Smooth muscle cell (in vitro differentiated cells): Measurements from ENCODE around the gene ZNF41. TPM values are rescaled to one million over a fixed set of nuclear protein-coding genes. Genes with fewer than 3 reads are reported as not detected.

ENCODE experiments used
- DNase-seq: peaks from one replicate; lab custom pipeline; 2025; ENCODE audit not compliant: unreplicated experiment; lab: John Stamatoyannopoulos, UW
- H2AFZ ChIP-seq: fragments of 200-600 bp; sonication (generic); 2 replicates; pipeline ENCODE4 v1.6.0; 2016; ENCODE audit warnings: antibody characterized with exemption, low read depth, mild to moderate bottlenecking
- H3F3A ChIP-seq: fragments of 200-600 bp; sonication (generic); 2 replicates; pipeline ENCODE4 v1.6.0; 2017; ENCODE audit warnings: antibody characterized with exemption, low read depth
- H3K27ac ChIP-seq: fragments of 200-600 bp; sonication (generic); 2 replicates; pipeline ENCODE4 v1.5.1; 2016; ENCODE audit warnings: low read depth, mild to moderate bottlenecking
- H3K27me3 ChIP-seq: fragments of 200-600 bp; sonication (generic); 2 replicates; pipeline ENCODE4 v1.6.1; 2016; ENCODE audit warnings: low read depth, mild to moderate bottlenecking
- H3K36me3 ChIP-seq: fragments of 200-600 bp; sonication (generic); 2 replicates; pipeline ENCODE4 v1.5.1; 2016; ENCODE audit warnings: low read depth
- H3K4me1 ChIP-seq: fragments of 200-600 bp; sonication (generic); 2 replicates; pipeline ENCODE4 v1.5.1; 2016; ENCODE audit warnings: low read depth
- H3K4me2 ChIP-seq: fragments of 200-600 bp; sonication (generic); 2 replicates; pipeline ENCODE4 v1.6.0; 2016; ENCODE audit warnings: mild to moderate bottlenecking
- H3K4me3 ChIP-seq: fragments of 200-600 bp; sonication (generic); 2 replicates; pipeline ENCODE4 v1.5.1; 2016; ENCODE audit warnings: mild to moderate bottlenecking
- H3K79me2 ChIP-seq: fragments of 200-600 bp; sonication (generic); 2 replicates; pipeline ENCODE4 v1.6.0; 2016; ENCODE audit warnings: low read depth, mild to moderate bottlenecking
- H3K9ac ChIP-seq: fragments of 200-600 bp; sonication (generic); 2 replicates; pipeline ENCODE4 v1.6.0; 2016; ENCODE audit warnings: low read depth
- H3K9me3 ChIP-seq: fragments of 200-600 bp; sonication (generic); replicated peaks from 2 replicates; pipeline ENCODE4 v1.5.1; 2016; ENCODE audit warnings: low read depth
- H4K20me1 ChIP-seq: fragments of 200-600 bp; sonication (generic); 2 replicates; pipeline ENCODE4 v1.6.0; 2016; ENCODE audit warnings: low read depth
- WGBS: methylation state at CpG from one replicate; pipeline ENCODE4 v1.1.7; 2016; ENCODE audit warnings: low lambda C conversion rate; 5-methylcytosine and 5-hydroxymethylcytosine counted together
- polyA plus RNA-seq: library from polyadenylated mRNA; unstranded; fragments of >200 nt; fragmentation: Nextera tagmentation; extraction: Ambion mirVana; gene quantifications from 2 replicates; pipeline ENCODE4 v1.2.1, GENCODE V29; 2016
- total RNA-seq: library from RNA; depleted of rRNA; stranded (reverse); fragments of >200 nt; gene quantifications from 2 replicates; pipeline ENCODE4 v1.2.3, GENCODE V29; 2014
- TF ChIP-seq, protein P1 (sequence below): fragments of 200-600 bp; sonication (generic); IDR thresholded peaks from 2 replicates; pipeline ENCODE4 v1.5.1; 2017; ENCODE audit warnings: borderline replicate concordance, mild to moderate bottlenecking, antibody characterized with exemption; ENCODE audit not compliant: insufficient read depth, poor library complexity, severe bottlenecking

The ZNF41 gene
- total and polyA plus RNA-seq, 2 experiments from 2014 or later, result 4.6 TPM

GRCh38 chrX:47446431-47446830 is 36.6 kb downstream of the ZNF41 start:
- Histone ChIP-seq H3F3A (no peaks in the 10 kb centered on the region), H3K36me3 (peaks cover 16% of the 10 kb centered on the region), H2AFZ (no peak overlapping the region), H3K4me2 (no peak overlapping the region), H3K27me3 (no peaks in the 10 kb centered on the region), H3K4me3 (no peak overlapping the region), H3K9ac (no peak overlapping the region), H3K4me1 (no peaks in the 10 kb centered on the region), H3K79me2 (no peaks in the 10 kb centered on the region), H4K20me1 (no peaks in the 10 kb centered on the region), H3K27ac (no peak overlapping the region), H3K9me3 (peaks cover 47% of the 10 kb centered on the region)
- DNase-seq, result no peak
- WGBS, result 74% methylated on average over 2 of the region's 2 CpGs
- TF ChIP-seq, protein P1, sequence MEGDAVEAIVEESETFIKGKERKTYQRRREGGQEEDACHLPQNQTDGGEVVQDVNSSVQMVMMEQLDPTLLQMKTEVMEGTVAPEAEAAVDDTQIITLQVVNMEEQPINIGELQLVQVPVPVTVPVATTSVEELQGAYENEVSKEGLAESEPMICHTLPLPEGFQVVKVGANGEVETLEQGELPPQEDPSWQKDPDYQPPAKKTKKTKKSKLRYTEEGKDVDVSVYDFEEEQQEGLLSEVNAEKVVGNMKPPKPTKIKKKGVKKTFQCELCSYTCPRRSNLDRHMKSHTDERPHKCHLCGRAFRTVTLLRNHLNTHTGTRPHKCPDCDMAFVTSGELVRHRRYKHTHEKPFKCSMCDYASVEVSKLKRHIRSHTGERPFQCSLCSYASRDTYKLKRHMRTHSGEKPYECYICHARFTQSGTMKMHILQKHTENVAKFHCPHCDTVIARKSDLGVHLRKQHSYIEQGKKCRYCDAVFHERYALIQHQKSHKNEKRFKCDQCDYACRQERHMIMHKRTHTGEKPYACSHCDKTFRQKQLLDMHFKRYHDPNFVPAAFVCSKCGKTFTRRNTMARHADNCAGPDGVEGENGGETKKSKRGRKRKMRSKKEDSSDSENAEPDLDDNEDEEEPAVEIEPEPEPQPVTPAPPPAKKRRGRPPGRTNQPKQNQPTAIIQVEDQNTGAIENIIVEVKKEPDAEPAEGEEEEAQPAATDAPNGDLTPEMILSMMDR, result no peak

DNA sequence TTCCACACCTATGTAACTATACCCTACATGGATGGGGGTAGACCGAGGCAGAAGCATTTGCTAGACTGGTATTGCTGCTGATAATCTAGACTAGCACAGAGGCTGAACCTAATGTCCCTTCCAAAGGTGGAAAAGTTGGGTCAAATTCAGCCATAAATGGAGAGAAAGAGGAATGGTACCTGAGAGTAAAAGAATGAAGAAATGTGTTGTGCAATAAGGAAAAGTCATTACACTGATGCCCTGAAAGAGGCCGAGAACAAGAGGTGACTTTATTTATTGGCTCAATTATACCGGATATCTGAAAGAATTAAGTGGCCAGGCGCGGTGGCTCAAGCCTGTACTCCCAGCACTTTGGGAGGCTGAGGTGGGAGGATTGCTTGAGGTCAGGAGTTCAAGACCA is 52.1 kb downstream of the ZNF41 start:
- Histone ChIP-seq H3K4me3 (no peak overlapping the region), H3K9ac (no peak overlapping the region), H3K9me3 (no peaks in the 10 kb centered on the region), H2AFZ (no peak overlapping the region), H3K36me3 (no peaks in the 10 kb centered on the region), H3K4me2 (no peak overlapping the region), H3K79me2 (no peaks in the 10 kb centered on the region), H3F3A (no peaks in the 10 kb centered on the region), H3K27me3 (no peaks in the 10 kb centered on the region), H4K20me1 (no peaks in the 10 kb centered on the region), H3K4me1 (no peaks in the 10 kb centered on the region), H3K27ac (no peak overlapping the region)
- DNase-seq, result no peak
- 83% methylated on average over 5 of the region's 5 CpGs for WGBS
- TF ChIP-seq, protein P1, result no peak

DNA sequence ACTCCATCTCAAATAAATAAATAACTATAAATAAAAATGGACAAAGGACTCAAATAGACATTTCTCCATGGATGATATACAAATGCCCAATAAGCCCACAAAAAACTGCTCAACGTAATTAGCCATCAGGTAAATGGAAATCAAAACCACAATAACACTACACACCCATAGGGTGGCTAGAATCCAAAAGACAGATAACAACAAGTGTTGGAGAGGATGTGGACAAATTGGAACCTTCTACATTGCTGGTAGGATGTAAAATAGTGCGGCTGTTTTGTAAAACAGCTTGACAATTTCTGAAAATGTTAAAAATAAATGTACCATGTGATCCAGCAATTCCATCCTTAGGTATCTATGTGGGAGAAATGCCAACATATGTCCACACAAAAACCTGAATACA is 60.6 kb downstream of the ZNF41 start:
- Histone ChIP-seq H3K9me3 (no peaks in the 10 kb centered on the region), H3K4me3 (no peak overlapping the region), H3K79me2 (no peaks in the 10 kb centered on the region), H3K9ac (no peak overlapping the region), H3K4me2 (no peak overlapping the region), H2AFZ (no peak overlapping the region), H3K36me3 (no peaks in the 10 kb centered on the region), H3K27ac (no peak overlapping the region), H3K4me1 (no peaks in the 10 kb centered on the region), H4K20me1 (no peaks in the 10 kb centered on the region), H3K27me3 (no peaks in the 10 kb centered on the region), H3F3A (no peaks in the 10 kb centered on the region)
- TF ChIP-seq, protein P1, result no peak
- no peak for DNase-seq
- WGBS, result 63% methylated on average over 2 of the region's 2 CpGs

GRCh38 chrX:47420962-47421361 is 62.1 kb downstream of the ZNF41 start:
- Histone ChIP-seq H3K27me3 (no peaks in the 10 kb centered on the region), H3K9ac (no peak overlapping the region), H3K36me3 (no peaks in the 10 kb centered on the region), H3F3A (no peaks in the 10 kb centered on the region), H2AFZ (no peak overlapping the region), H4K20me1 (no peaks in the 10 kb centered on the region), H3K4me3 (no peak overlapping the region), H3K4me2 (no peak overlapping the region), H3K9me3 (no peaks in the 10 kb centered on the region), H3K79me2 (no peaks in the 10 kb centered on the region), H3K4me1 (no peaks in the 10 kb centered on the region), H3K27ac (no peak overlapping the region)
- WGBS, result 63% methylated on average over 5 of the region's 5 CpGs
- DNase-seq, result no peak
- TF ChIP-seq, protein P1, result no peak
